GM18520 (cell line): Measurements from ENCODE around the gene TROAP.
"Not testable (repeated sequence)": the region's sequence is repeated elsewhere in the genome, so short reads cannot be mapped to it uniquely, and the experiment has no call there.

Source experiments
- ATAC-seq: cut with Tn5 transposase; IDR thresholded peaks from one replicate; pipeline ENCODE4 v1.9.1; 2021; ENCODE audit not compliant: unreplicated experiment

TROAP gene

DNA sequence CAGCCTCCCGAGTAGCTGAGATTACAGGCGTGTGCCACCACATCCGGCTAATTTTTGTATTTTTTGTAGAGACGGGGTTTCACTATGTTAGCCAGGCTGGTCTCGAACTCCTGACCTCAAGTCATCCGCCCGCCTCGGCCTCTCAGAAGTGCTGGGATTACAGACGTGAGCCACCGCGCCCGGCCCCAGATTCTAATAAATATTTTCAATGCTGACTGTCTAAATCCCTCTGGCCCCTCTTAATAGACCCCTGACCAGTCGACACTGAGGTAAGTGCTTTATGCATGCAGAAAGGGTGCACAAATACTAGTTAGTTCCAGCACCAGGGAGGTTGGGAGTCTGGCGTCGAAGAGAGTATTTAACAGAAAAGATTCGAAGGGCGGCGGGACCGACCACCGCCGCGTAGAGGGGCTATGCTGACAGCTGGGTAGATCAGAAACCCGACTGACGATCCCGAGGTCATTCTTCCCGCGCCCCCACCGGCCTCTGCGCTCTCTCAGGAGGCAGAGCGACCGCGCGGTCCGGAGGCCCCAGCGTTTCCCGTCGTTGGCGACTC, 43.1 kb downstream of the TROAP start:
- ATAC-seq, result peak; percentile 1

DNA sequence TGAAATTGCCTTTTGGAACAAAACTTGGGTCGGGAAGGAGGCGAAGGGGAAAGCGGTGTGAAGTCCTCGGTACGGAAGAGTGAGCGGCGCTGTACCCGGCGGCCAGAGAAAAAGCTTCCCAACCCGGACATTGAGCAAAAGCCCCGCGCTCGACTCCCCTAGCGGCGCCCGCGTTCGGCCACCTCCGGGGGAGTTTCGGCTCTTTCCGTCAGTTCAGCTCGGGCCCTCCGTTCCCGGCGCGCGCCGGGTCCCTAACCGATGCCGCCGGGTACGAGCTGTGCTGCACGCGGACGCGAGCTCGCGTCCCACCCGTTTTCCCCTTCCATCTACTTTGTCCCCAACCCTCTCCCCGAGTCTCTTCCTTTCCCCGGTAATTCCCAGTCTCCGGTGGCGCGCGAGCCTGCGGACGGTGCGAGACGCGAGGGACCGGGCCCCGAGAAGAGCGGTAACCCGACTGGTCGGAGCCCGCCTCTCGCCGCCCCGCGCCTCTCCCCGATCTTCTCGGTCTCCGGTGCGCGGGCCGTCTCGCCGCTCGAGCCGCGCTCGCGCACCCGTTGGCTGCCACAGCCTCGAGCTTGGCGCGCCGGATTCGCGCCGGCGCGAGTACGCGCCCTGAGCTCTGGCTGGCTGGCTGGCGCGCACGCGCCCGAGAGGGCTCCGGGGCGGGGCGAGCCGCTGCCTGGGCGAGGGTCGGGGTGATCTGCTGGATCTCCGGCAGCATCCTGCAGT, 43.8 kb downstream of the TROAP start:
- ATAC-seq, result peak; percentile 49

DNA sequence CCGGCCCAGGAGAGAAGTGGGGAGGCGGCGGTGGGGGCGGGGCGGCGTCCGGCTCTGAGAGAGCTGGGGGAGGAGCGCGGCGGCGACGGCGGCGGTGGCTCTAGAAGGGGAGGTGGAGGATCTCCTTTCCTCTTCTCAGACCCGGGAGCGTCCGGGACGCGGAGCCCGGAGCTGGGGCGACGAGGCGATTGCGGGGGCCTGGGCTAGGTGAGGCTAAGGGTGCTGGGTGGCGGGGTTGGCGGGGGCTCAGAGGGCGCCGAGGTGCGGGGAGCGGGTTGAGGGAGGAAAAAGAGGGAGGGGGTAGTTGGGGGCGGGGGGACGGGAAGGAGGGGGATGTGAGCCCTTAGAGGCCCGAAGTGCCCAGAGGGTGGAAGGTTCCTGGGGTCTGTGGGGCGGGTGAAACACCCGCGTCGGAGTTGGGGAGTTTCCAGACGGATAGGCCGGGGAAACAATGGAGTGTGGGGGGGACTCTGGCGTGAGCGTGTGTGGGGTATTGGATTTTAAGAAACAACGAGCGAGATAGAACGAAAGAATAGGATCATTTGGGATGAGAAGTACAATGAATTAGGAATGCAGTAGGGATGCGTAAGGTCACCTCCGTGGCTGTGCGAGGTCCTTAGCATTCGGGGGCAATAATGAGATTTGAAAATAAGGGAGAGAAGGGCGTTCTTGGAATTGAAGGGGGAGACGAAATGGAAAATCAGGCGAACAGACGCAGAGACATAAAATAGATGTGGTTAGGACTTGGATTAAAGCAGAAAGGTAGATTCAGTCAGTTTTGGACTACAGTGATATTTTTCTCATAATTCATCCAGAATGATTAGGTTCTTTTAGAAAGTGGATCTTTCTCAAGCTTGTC, 44.6 kb downstream of the TROAP start, which contains the start of gene SPATS2:
Gene SPATS2 (plus strand): TSS at position 82 of the 859 bp plus-strand sequence. CDS start 93,551 bp downstream, outside the sequence.
- ATAC-seq, result no peak

DNA sequence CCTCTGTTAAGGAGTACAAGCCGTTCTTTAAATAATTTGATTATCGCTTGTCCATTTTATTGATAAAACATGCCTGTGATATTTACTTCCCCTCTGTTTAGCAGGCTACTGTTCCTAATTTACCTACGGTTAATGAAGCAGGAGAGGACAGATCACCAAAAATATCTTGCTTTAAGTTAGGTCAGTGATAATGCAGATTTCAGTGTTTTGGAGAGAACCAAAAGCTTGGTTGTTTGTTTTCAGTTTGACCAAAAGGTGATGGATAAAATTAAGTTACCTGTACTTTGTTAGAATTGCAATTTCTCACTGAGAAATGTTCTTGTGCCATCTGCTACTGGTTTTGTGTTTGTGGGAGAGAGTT, 45.2 kb downstream of the TROAP start:
- no peak for ATAC-seq

DNA sequence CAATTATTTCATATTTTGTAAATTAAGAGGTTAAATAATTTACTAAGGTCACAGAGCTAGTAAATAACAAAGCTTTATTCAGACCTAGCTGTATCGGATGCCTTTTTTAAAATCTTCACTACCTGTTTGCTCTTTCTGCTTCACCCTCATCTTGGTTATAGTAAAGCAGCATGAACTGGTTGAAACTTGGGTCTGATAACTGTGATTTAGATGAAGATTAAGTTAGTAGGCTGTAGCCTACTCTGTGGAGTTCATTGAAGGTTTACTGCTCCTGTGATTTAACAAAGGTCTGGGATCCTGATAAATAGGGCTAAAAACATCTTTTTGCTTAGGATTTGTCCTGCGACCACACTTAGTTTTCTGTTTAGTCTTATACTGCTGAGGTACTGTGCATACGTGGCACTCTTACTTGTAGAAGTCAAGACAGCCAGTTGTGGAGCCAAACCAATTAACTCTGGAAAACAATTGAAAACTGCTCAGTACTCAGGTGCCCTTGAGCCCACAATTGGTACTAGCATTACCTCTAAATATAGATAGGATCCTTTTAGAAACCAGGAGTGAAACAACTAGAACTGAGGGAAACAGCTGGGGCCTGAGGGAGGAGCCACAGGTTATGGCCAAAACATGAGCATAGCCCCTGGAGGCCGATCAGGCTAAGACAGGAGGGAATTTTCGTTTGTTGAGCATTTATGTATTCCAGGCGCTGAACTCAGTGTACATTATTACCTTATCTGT, 46.5 kb downstream of the TROAP start:
- no peak for ATAC-seq

DNA sequence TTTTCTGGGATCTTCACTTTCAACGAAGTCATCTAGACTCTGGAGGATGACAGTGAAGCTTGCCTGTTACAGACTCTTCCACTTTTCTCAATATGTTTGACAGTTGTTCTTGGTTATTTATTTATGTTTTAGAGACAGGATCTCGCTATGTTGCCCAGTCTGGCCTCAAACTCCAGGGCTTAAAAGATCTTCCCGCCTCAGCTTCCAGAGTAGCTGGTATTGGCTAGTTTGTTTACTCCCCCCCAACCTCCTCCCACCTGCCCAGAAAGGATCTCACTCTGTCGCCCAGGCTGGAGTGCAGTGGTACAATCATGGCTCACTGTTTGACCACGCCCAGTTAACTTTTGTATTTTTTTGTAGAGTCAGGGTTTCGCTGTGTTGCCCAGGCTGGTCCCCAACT, 47.5 kb downstream of the TROAP start:
- no peak for ATAC-seq

DNA sequence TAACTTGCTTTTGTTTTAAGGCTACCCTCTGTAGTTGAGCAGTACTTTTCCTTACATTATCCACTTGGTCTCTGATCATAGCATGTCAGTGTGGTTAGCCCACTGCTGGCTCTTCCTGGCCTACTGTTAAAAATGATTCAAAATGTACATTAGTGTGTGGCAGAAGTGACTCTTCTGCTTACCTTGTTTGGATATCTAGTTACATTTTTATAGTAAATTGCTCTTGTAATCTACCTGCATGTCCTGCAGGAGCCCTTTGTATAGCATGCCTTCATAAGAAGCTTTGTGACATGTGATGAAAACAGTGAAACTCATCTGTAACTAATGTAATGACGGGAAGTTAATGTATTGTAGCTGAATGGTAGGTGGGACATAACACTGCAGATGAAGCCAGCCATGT, 52.4 kb downstream of the TROAP start:
- no peak for ATAC-seq

DNA sequence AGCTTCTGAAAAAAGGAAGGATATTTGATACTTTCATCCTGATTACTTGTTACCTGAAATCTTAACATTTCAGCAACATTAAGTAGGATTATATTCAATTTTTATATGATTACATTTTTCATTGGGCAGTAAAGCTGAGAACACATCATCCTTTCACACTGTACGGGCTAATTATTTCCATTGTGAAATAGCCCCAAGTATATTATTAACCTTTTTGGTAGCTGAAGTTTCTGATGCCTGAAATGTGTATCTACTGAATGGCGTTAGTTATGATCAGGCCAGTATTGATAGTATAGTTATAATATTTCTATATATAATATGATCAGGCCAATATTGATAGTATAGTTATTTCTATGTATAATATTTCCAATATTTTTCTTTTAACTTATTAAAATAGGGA, 54.3 kb downstream of the TROAP start:
- ATAC-seq, result no peak

DNA sequence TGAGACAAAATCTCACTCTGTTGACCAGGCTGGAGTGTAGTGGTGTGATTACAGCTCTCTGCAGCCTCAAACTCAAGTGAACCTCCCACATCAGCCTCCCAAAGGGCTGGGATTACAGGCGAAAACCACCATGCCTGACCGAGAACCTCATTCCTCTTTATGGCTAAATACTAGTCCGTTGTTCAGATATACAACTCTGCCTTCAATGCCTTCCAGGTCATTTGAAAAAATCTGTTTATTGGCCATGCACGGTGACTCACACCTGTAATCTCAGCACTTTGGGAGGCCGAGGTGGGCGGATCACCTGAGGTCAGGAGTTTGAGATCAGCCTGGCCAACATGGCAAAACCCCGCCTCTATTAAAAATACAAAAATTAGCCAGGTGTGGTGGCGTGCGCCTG, 57.1 kb downstream of the TROAP start:
- not testable (repeated sequence) for ATAC-seq
